Astrocyte of the cerebellum (primary cell): ENCODE results near the gene KRTAP10-6.
"Not testable (repeated sequence)": the region's sequence is repeated elsewhere in the genome, so short reads cannot be mapped to it uniquely, and the experiment has no call there.

Source experiments
- DNase-seq: peaks from one replicate; pipeline ENCODE4 v3.0.0-alpha.2; 2011; ENCODE audit warnings: low read depth
- H3K4me3 ChIP-seq: 2 replicates; pipeline ENCODE4 v1.5.1; 2011; ENCODE audit warnings: mild to moderate bottlenecking, low read depth, low read length, moderate library complexity
- CTCF ChIP-seq: IDR thresholded peaks from 2 replicates; pipeline ENCODE4 v1.5.1; 2012; ENCODE audit warnings: low read length, low read depth, moderate library complexity, mild to moderate bottlenecking; ENCODE audit errors: missing control alignments
- in situ Hi-C: cut with HindIII; loops from 2 replicates; pipeline ENCODE4 v1.10.0; 2017; ENCODE audit warnings: low sequenced_read_pairs

The KRTAP10-6 gene

GRCh38 chr21:44582055-44582454 lies 10.2 kb downstream of the KRTAP10-6 start:
- TF ChIP-seq CTCF, result no peak
- DNase-seq, result no peak
- in situ Hi-C loops, result no loop called here
- H3K4me3 ChIP-seq, result no peak overlapping the region

DNA sequence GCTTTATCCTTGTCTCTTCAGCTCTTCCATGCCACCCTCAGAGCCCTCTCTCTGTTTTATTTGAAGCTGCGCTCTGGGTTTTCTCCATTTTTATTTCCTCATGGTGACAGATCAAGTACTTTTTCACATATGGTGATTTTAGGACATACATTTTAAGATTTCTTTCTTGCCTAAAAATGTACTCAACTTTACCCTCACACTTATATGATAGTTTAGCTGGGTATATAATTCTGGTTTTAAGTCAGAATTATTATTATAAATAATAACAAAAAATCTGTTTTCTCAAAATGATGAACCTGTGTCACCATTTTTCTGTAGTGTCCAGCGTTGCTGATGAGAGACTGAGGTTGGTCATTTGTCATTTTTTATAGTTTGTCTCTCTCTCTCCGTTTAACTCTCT lies 11.1 kb downstream of the KRTAP10-6 start:
- in situ Hi-C loops, result no loop called here
- H3K4me3 ChIP-seq, result no peak overlapping the region
- DNase-seq, result no peak
- no peak for TF ChIP-seq CTCF

DNA sequence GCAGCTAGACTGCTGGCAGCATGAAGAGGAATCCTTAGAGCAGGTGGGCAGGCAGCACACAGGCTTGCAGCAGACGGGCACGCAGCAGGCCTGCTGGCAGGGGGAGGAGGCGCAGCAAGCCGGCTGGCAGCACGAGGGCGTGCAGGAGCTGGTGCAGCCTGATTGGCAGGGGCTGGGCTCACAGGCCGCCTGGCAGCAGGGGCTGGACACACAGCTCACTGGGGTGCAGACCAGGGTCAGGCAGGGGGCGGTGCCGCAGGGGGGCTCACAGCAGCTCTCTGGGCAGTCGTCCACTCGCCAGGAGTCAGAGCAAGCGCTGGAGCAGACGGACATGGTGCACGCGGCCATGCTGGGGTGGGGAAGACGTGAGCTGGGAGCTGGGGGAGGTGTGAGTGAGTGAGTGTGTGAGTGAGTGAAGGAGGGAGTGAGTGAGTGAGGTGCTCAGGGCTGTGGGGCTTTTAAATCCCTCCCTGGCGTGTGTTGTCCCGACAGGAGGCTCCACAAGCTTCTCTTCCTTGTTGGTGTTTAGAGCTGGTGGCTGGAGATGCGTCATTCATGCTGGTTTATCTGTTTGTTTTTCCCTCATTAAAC lies 12.0 kb downstream of the KRTAP10-6 start, which contains the start of gene KRTAP10-5:
Gene KRTAP10-5, minus strand, starts transcription at position 374 of the 591 bp plus-strand sequence. Its CDS starts 26 bp downstream, at position 348.
- H3K4me3 ChIP-seq, in situ Hi-C loops, DNase-seq: not testable (repeated sequence)

GRCh38 chr21:44579833-44580144 lies 12.5 kb downstream of the KRTAP10-6 start:
- no peak for TF ChIP-seq CTCF
- no peak for DNase-seq
- in situ Hi-C loops, result no loop called here
- no peak overlapping the region for H3K4me3 ChIP-seq

GRCh38 chr21:44579056-44579832 lies 13.1 kb downstream of the KRTAP10-6 start:
- H3K4me3 ChIP-seq, result no peak overlapping the region
- no peak for DNase-seq
- in situ Hi-C loops, result no loop called here
- no peak for TF ChIP-seq CTCF

- no peak for DNase-seq
- in situ Hi-C loops, result no loop called here
- no peak overlapping the region for H3K4me3 ChIP-seq
- TF ChIP-seq CTCF, result no peak
These were observed 13.8 kb downstream of the KRTAP10-6 start for GRCh38 chr21:44578371-44579055.

GRCh38 chr21:44576025-44576420 lies 16.3 kb downstream of the KRTAP10-6 start:
- TF ChIP-seq CTCF, result no peak
- no peak for DNase-seq
- H3K4me3 ChIP-seq, result no peak overlapping the region
- in situ Hi-C loops, result no loop called here
